Measurements from ENCODE around the gene SMURF1.
"Not testable (repeated sequence)": the region's sequence is repeated elsewhere in the genome, so short reads cannot be mapped to it uniquely, and the experiment has no call there.

Gene SMURF1

GRCh38 chr7:99170065-99170729 is 26.3 kb upstream of the SMURF1 start:
- Histone ChIP-seq H3K4me1 (ENCODE audit: insufficient read depth, low read length) (no peaks in the 10 kb centered on the region), H3K4me3 (ENCODE audit: low read depth in 1 of 2, low read length in 2 of 2) (no peak overlapping the region), H3K27me3 (ENCODE audit: control insufficient read depth in 1 of 2, insufficient read depth in 2 of 2, low read length in 2 of 2) (no peaks in the 10 kb centered on the region), H3K9ac (ENCODE audit: low read length) (no peak overlapping the region), H3K9me3 (ENCODE audit: low read length) (no peaks in the 10 kb centered on the region), H3K36me3 (ENCODE audit: insufficient read depth, low read length) (no peaks in the 10 kb centered on the region), H3K27ac (ENCODE audit: low read depth, low read length) (no peak overlapping the region)

GRCh38 chr7:99167072-99167471 is 23.2 kb upstream of the SMURF1 start:
- Histone ChIP-seq H3K4me3 (ENCODE audit: low read depth in 1 of 2, low read length in 2 of 2) (no peak overlapping the region), H3K9ac (ENCODE audit: low read length) (no peak overlapping the region), H3K9me3 (ENCODE audit: low read length) (no peaks in the 10 kb centered on the region), H3K27me3 (ENCODE audit: control insufficient read depth in 1 of 2, insufficient read depth in 2 of 2, low read length in 2 of 2) (no peaks in the 10 kb centered on the region), H3K27ac (ENCODE audit: low read depth, low read length) (no peak overlapping the region), H3K4me1 (ENCODE audit: insufficient read depth, low read length) (no peaks in the 10 kb centered on the region), H3K36me3 (ENCODE audit: insufficient read depth, low read length) (no peaks in the 10 kb centered on the region)

DNA sequence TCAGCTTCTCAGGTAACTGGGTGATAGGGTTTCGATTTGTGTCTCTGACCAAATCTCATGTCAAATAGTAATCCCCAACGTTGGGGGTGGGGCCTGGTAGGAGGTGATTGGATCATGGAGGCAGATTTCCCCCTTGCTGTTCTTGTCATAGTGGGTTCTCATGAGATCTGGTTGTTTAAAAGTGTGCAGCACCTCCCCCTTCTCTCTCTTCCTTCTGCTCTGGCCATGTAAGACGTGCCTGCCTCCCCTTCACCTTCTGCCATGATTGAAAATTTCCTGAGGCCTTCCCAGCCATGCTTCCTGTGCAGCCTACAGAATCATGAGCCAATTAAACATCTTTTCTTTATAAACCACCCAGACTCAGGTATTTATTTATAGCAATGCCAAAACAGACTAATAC is 21.9 kb upstream of the SMURF1 start:
- no peaks in the 10 kb centered on the region for H3K36me3 ChIP-seq (ENCODE audit: insufficient read depth, low read length)
- no peak overlapping the region for H3K9ac ChIP-seq (ENCODE audit: low read length)
- no peak overlapping the region for H3K27ac ChIP-seq (ENCODE audit: low read depth, low read length)
- H3K9me3 ChIP-seq (ENCODE audit: low read length): no peaks in the 10 kb centered on the region
- no peak overlapping the region for H3K4me3 ChIP-seq (ENCODE audit: low read depth in 1 of 2, low read length in 2 of 2)
- H3K4me1 ChIP-seq (ENCODE audit: insufficient read depth, low read length): no peaks in the 10 kb centered on the region
- H3K27me3 ChIP-seq (ENCODE audit: control insufficient read depth in 1 of 2, insufficient read depth in 2 of 2, low read length in 2 of 2): no peaks in the 10 kb centered on the region

DNA sequence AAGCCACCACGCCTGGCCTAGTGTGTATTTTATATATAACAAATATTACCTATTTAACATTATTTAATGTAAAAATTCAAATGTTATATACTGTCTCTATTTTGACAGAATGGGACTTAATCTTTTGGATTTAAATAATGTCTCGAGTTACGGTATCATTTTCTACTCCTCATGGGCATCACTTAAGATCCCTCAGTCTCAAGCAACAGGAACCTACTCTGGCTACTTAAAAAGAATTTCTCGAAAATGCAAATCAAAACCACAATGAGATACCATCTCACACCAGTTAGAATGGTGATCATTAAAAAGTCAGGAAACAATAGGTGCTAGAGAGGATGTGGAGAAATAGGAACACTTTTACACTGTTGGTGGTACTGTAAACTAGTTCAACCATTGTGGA is 19.8 kb upstream of the SMURF1 start:
- H3K4me1 ChIP-seq (ENCODE audit: insufficient read depth, low read length); H3K27ac ChIP-seq (ENCODE audit: low read depth, low read length); H3K4me3 ChIP-seq (ENCODE audit: low read depth in 1 of 2, low read length in 2 of 2); H3K36me3 ChIP-seq (ENCODE audit: insufficient read depth, low read length); H3K27me3 ChIP-seq (ENCODE audit: control insufficient read depth in 1 of 2, insufficient read depth in 2 of 2, low read length in 2 of 2); H3K9ac ChIP-seq (ENCODE audit: low read length); H3K9me3 ChIP-seq (ENCODE audit: low read length): not testable (repeated sequence)

GRCh38 chr7:99156649-99157048 is 12.7 kb upstream of the SMURF1 start:
- no peaks in the 10 kb centered on the region for H3K9me3 ChIP-seq (ENCODE audit: low read length)
- H3K4me3 ChIP-seq (ENCODE audit: low read depth in 1 of 2, low read length in 2 of 2): no peak overlapping the region
- no peaks in the 10 kb centered on the region for H3K4me1 ChIP-seq (ENCODE audit: insufficient read depth, low read length)
- H3K36me3 ChIP-seq (ENCODE audit: insufficient read depth, low read length): no peaks in the 10 kb centered on the region
- no peak overlapping the region for H3K9ac ChIP-seq (ENCODE audit: low read length)
- no peaks in the 10 kb centered on the region for H3K27me3 ChIP-seq (ENCODE audit: control insufficient read depth in 1 of 2, insufficient read depth in 2 of 2, low read length in 2 of 2)
- no peak overlapping the region for H3K27ac ChIP-seq (ENCODE audit: low read depth, low read length)

- no peaks in the 10 kb centered on the region for H3K9me3 ChIP-seq (ENCODE audit: low read length)
Measured at GRCh38 chr7:99155211-99155610, 11.3 kb upstream of the SMURF1 start.

GRCh38 chr7:99146979-99147378 is 3.1 kb upstream of the SMURF1 start:
- Histone ChIP-seq H3K27ac (ENCODE audit: low read depth, low read length) (no peak overlapping the region), H3K36me3 (ENCODE audit: insufficient read depth, low read length) (no peaks in the 10 kb centered on the region)

More at GRCh38 chr7:99155211-99155610, 11.3 kb upstream of the SMURF1 start:
- no peaks in the 10 kb centered on the region for H3K36me3 ChIP-seq (ENCODE audit: insufficient read depth, low read length)
- no peaks in the 10 kb centered on the region for H3K4me1 ChIP-seq (ENCODE audit: insufficient read depth, low read length)
- no peak overlapping the region for H3K27ac ChIP-seq (ENCODE audit: low read depth, low read length)
- no peaks in the 10 kb centered on the region for H3K27me3 ChIP-seq (ENCODE audit: control insufficient read depth in 1 of 2, insufficient read depth in 2 of 2, low read length in 2 of 2)
- no peak overlapping the region for H3K9ac ChIP-seq (ENCODE audit: low read length)
- H3K4me3 ChIP-seq (ENCODE audit: low read depth in 1 of 2, low read length in 2 of 2): no peak overlapping the region

GRCh38 chr7:99143521-99143852 is 421 bp downstream of the SMURF1 start:
- H3K9ac ChIP-seq (ENCODE audit: low read length): no peak overlapping the region
- peak overlapping the region in 1 of 2 donors; percentile 76 for H3K4me3 ChIP-seq (ENCODE audit: low read depth in 1 of 2, low read length in 2 of 2)
- peak overlapping the region; percentile 80 for H3K27ac ChIP-seq (ENCODE audit: low read depth, low read length)
- no peaks in the 10 kb centered on the region for H3K36me3 ChIP-seq (ENCODE audit: insufficient read depth, low read length)
- peaks cover 21% of the 10 kb centered on the region for H3K4me1 ChIP-seq (ENCODE audit: insufficient read depth, low read length)
- no peaks in the 10 kb centered on the region for H3K27me3 ChIP-seq (ENCODE audit: control insufficient read depth in 1 of 2, insufficient read depth in 2 of 2, low read length in 2 of 2)
- H3K9me3 ChIP-seq (ENCODE audit: low read length): no peaks in the 10 kb centered on the region

More at GRCh38 chr7:99146979-99147378, 3.1 kb upstream of the SMURF1 start:
- Histone ChIP-seq H3K4me1 (ENCODE audit: insufficient read depth, low read length) (no peaks in the 10 kb centered on the region), H3K9ac (ENCODE audit: low read length) (no peak overlapping the region), H3K27me3 (ENCODE audit: control insufficient read depth in 1 of 2, insufficient read depth in 2 of 2, low read length in 2 of 2) (no peaks in the 10 kb centered on the region), H3K4me3 (ENCODE audit: low read depth in 1 of 2, low read length in 2 of 2) (no peak overlapping the region), H3K9me3 (ENCODE audit: low read length) (no peaks in the 10 kb centered on the region)

DNA sequence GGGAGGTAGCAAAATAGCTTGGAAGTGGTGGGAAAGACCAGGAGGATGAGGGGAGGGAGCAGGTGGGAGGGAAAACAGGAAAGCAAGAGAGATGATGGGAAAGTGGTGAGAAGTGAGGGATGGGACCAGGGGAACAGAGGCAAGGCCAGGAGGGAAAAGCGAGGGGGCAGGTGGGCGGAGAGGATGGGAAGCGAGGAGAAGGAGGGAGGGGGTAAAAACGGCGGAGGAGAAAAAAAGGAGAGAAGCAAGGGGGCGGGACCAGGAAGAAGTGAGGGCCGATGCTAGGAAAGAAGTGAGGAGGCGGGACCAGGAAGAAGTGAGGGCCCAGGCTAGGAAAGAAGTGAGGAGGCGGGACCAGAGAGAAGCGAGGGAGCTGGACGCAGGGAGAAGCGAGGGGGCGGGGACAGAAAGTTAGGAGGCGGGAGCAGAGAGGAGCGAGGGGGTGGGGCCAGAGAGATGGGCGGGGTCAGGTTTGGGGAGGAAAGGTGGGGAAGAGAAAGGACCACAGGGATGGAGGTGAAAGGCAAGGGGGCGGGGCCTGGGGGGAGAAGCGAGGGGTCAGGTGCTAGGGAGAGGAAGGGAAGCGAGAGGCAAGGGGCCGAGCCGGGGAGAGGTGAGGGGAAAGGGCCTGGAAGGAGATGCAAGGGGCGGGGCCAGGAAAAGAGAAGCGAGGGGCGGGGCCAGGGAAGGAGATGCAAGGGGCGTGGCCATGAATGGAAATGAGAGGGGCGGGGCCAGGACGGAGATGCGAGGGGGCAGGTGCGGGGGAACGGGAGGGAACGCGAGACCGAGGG is 984 bp downstream of the SMURF1 start:
- H3K9me3 ChIP-seq (ENCODE audit: low read length): no peaks in the 10 kb centered on the region
- H3K9ac ChIP-seq (ENCODE audit: low read length): no peak overlapping the region
- H3K4me3 ChIP-seq (ENCODE audit: low read depth in 1 of 2, low read length in 2 of 2): peak overlapping the region; percentile 25 to 53
- no peaks in the 10 kb centered on the region for H3K27me3 ChIP-seq (ENCODE audit: control insufficient read depth in 1 of 2, insufficient read depth in 2 of 2, low read length in 2 of 2)
- peaks cover 27% of the 10 kb centered on the region for H3K4me1 ChIP-seq (ENCODE audit: insufficient read depth, low read length)
- H3K27ac ChIP-seq (ENCODE audit: low read depth, low read length): peak overlapping the region; percentile 90
- no peaks in the 10 kb centered on the region for H3K36me3 ChIP-seq (ENCODE audit: insufficient read depth, low read length)

DNA sequence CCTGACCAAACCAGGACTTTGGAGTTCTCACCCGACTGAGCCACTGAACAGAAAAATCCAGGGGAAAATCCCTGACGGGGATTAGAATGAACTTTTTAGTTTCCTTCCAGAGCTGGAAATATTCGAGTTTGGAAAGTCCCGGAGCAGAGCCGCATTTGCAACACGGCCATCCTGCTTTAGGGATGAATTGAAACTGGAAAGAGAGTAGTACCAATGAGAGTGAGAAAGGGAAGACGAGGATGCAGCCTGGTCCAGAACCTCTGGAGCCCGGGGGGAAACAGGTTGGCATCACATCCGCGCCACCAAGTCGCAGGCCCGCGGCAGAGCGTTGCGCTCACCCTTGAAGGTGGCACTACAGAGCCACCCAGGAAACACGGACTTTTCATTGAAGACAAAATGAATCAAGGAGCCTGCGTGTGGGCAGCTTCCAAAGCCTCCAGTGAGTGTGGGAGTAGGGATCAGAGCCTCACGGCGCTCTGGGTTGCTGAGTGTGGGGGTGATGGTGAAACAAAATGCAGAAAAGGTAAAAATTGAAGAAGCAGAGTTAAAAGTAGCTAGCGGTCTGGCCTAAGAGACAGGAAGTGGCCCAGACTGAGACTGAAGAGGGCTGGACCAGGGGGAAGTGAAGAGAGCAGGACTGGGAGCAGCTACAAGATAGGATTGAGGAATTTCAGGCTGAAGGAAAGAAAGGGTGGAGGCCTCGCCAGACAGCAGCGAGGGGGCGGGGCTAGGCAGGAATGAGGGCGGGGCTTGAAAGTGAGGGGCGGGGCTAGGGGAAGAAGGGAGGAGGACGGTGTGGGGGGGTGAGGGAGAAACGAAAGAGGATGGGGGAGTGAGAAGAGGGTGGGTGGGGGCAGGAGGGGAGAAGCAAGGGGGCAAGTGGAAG is 1.8 kb downstream of the SMURF1 start:
- Histone ChIP-seq H3K9me3 (ENCODE audit: low read length) (no peaks in the 10 kb centered on the region), H3K4me3 (ENCODE audit: low read depth in 1 of 2, low read length in 2 of 2) (peak overlapping the region; percentile 44 to 62), H3K4me1 (ENCODE audit: insufficient read depth, low read length) (peaks cover 35% of the 10 kb centered on the region), H3K27ac (ENCODE audit: low read depth, low read length) (peak overlapping the region; percentile 90), H3K27me3 (ENCODE audit: control insufficient read depth in 1 of 2, insufficient read depth in 2 of 2, low read length in 2 of 2) (no peaks in the 10 kb centered on the region), H3K36me3 (ENCODE audit: insufficient read depth, low read length) (no peaks in the 10 kb centered on the region), H3K9ac (ENCODE audit: low read length) (peak overlapping the region; percentile 41)

DNA sequence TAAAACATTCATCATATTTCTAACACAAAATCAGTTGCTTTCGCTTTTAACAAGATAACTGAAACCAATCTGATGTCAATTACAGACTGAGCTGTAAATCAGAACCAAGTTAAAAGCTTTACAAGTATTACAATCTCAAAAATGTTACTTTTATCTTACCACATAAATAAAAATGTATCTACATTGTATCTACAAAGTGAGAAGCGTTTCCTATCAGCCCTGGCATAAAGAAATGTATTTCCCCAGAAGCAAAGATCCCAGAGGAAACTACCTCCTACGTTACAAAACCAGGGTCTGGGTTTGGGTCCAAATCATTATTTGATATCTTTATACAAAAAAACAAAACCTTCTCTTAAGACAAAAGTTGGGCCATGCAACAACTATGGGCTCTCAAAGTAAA is 2.6 kb downstream of the SMURF1 start:
- Histone ChIP-seq H3K9ac (ENCODE audit: low read length) (no peak overlapping the region), H3K27me3 (ENCODE audit: control insufficient read depth in 1 of 2, insufficient read depth in 2 of 2, low read length in 2 of 2) (no peaks in the 10 kb centered on the region), H3K4me3 (ENCODE audit: low read depth in 1 of 2, low read length in 2 of 2) (peak overlapping the region; percentile 44 to 62), H3K4me1 (ENCODE audit: insufficient read depth, low read length) (peaks cover 37% of the 10 kb centered on the region), H3K36me3 (ENCODE audit: insufficient read depth, low read length) (no peaks in the 10 kb centered on the region), H3K27ac (ENCODE audit: low read depth, low read length) (peak overlapping the region; percentile 90), H3K9me3 (ENCODE audit: low read length) (no peaks in the 10 kb centered on the region)
